Trophoblast cell (in vitro differentiated cells and primary cell): ENCODE data around the gene TCFL5.

ENCODE experiments used
- DNase-seq, 2 donors: peaks; one replicate each; pipeline ENCODE4 v3.0.0-alpha.2; 2016
- H2AFZ ChIP-seq: 2 replicates; pipeline ENCODE4 v1.6.1; 2013; ENCODE audit warnings: low read length, moderate library complexity, mild to moderate bottlenecking; ENCODE audit not compliant: insufficient read depth, poor library complexity
- H2AK5ac ChIP-seq: 2 replicates; pipeline ENCODE4 v1.6.1; 2013; ENCODE audit warnings: mild to moderate bottlenecking, low read length
- H2BK120ac ChIP-seq: 2 replicates; pipeline ENCODE4 v1.6.1; 2013; ENCODE audit warnings: low read length, mild to moderate bottlenecking, moderate library complexity; ENCODE audit not compliant: insufficient read depth, poor library complexity
- H2BK12ac ChIP-seq: 2 replicates; pipeline ENCODE4 v1.6.1; 2013; ENCODE audit warnings: mild to moderate bottlenecking, low read length, moderate library complexity
- H2BK5ac ChIP-seq: 2 replicates; pipeline ENCODE4 v1.6.1; 2013; ENCODE audit warnings: low read length, low read depth, moderate library complexity, mild to moderate bottlenecking; ENCODE audit not compliant: poor library complexity
- H3K14ac ChIP-seq: 2 replicates; pipeline ENCODE4 v1.6.1; 2013; ENCODE audit warnings: mild to moderate bottlenecking, low read length
- H3K18ac ChIP-seq: 2 replicates; pipeline ENCODE4 v1.6.1; 2013; ENCODE audit warnings: mild to moderate bottlenecking, low read length
- H3K23ac ChIP-seq: 2 replicates; pipeline ENCODE4 v1.6.1; 2013; ENCODE audit warnings: low read length
- H3K27ac ChIP-seq: 2 replicates; pipeline ENCODE4 v1.5.1; 2013; ENCODE audit warnings: low read depth, mild to moderate bottlenecking, inconsistent platforms, low read length, moderate library complexity
- H3K27me3 ChIP-seq: 2 replicates; pipeline ENCODE4 v1.6.1; 2013; ENCODE audit warnings: inconsistent platforms, mild to moderate bottlenecking, low read length, moderate library complexity; ENCODE audit not compliant: insufficient read depth
- H3K36me3 ChIP-seq, 2 experiments: 1 replicate in 1 of 2; 2 replicates in 1 of 2; pipeline ENCODE4 v1.6.1; 2013; ENCODE audit warnings: low read length in 2 of 2, mild to moderate bottlenecking in 2 of 2, moderate library complexity in 1 of 2; ENCODE audit not compliant: insufficient read depth in 2 of 2, control insufficient read depth in 1 of 2
- H3K4ac ChIP-seq: 2 replicates; pipeline ENCODE4 v1.6.1; 2013; ENCODE audit warnings: low read depth, mild to moderate bottlenecking, low read length, moderate library complexity
- H3K4me1 ChIP-seq, 2 experiments: 1 replicate in 1 of 2; 2 replicates in 1 of 2; pipeline ENCODE4 v1.6.1; 2013; ENCODE audit warnings: low read length in 2 of 2, mild to moderate bottlenecking in 2 of 2, moderate library complexity in 1 of 2; ENCODE audit not compliant: insufficient read depth in 2 of 2, control insufficient read depth in 1 of 2
- H3K4me2 ChIP-seq: 2 replicates; pipeline ENCODE4 v1.6.1; 2013; ENCODE audit warnings: inconsistent platforms, mild to moderate bottlenecking, low read length, moderate library complexity
- H3K4me3 ChIP-seq: 2 replicates; pipeline ENCODE4 v1.5.1; 2013; ENCODE audit warnings: mild to moderate bottlenecking, low read depth, low read length, inconsistent platforms
- H3K79me1 ChIP-seq: one replicate; pipeline ENCODE4 v1.6.1; 2013; ENCODE audit warnings: low read length
- H3K79me2 ChIP-seq: 2 replicates; pipeline ENCODE4 v1.6.1; 2013; ENCODE audit warnings: low read length, mild to moderate bottlenecking; ENCODE audit not compliant: control insufficient read depth, insufficient read depth, poor library complexity
- H3K9ac ChIP-seq: 2 replicates; pipeline ENCODE4 v1.6.1; 2013; ENCODE audit warnings: mild to moderate bottlenecking, low read length
- H3K9me3 ChIP-seq: 2 replicates; pipeline ENCODE4 v1.6.1; 2013; ENCODE audit warnings: low read depth, mild to moderate bottlenecking, control low read depth, inconsistent platforms, low read length; ENCODE audit not compliant: insufficient read depth
- H4K12ac ChIP-seq: 2 replicates; pipeline ENCODE4 v1.6.1; 2013; ENCODE audit warnings: low read depth, mild to moderate bottlenecking, low read length, moderate library complexity
- H4K8ac ChIP-seq: 2 replicates; pipeline ENCODE4 v1.6.1; 2013; ENCODE audit warnings: low read depth, mild to moderate bottlenecking, low read length, moderate library complexity
- H4K91ac ChIP-seq: one replicate; pipeline ENCODE4 v1.6.1; 2013; ENCODE audit warnings: low read depth, mild to moderate bottlenecking, low read length, moderate library complexity
- WGBS: extraction: QIAGEN DNeasy Blood & Tissue Kit; methylation state at CpG from one replicate; pipeline ENCODE4 v1.1.7; 2013; ENCODE audit warnings: missing lambda C conversion rate; ENCODE audit not compliant: insufficient read length, insufficient coverage; ENCODE audit errors: extremely low coverage; 5-methylcytosine and 5-hydroxymethylcytosine counted together

Gene TCFL5

GRCh38 chr20:62836967-62837490 lies 24.6 kb downstream of the TCFL5 start:
- no CpG with 5 or more reads among the region's 19 CpGs for WGBS
- Histone ChIP-seq H3K14ac (no peak overlapping the region), H3K4me3 (no peak overlapping the region)

GRCh38 chr20:62835931-62836861 lies 25.4 kb downstream of the TCFL5 start:
- H2AK5ac ChIP-seq = no peak overlapping the region
- H3K79me1 ChIP-seq = no peaks in the 10 kb centered on the region
- no peaks in the 10 kb centered on the region for H3K9me3 ChIP-seq
- peaks cover 55% of the 10 kb centered on the region in 2 experiments for H3K36me3 ChIP-seq
- no peak overlapping the region for H2BK5ac ChIP-seq
- no peak overlapping the region for H3K4ac ChIP-seq
- no peaks in the 10 kb centered on the region for H3K27me3 ChIP-seq
- no peak overlapping the region for H2BK120ac ChIP-seq
- WGBS = no CpG with 5 or more reads among the region's 52 CpGs
- H3K14ac ChIP-seq = no peak overlapping the region
- H4K91ac ChIP-seq = no peak overlapping the region
- no peak overlapping the region for H3K27ac ChIP-seq
- H3K18ac ChIP-seq = no peak overlapping the region
- no peak overlapping the region for H4K8ac ChIP-seq
- peak in 1 of 2 donors; percentile 19 for DNase-seq
- no peak overlapping the region for H3K9ac ChIP-seq
- H3K4me3 ChIP-seq = no peak overlapping the region
- H3K79me2 ChIP-seq = no peaks in the 10 kb centered on the region
- H2BK12ac ChIP-seq = no peak overlapping the region
- no peak overlapping the region for H4K12ac ChIP-seq
- H3K23ac ChIP-seq = no peak overlapping the region
- H3K4me2 ChIP-seq = no peak overlapping the region
- no peak overlapping the region for H2AFZ ChIP-seq
- H3K4me1 ChIP-seq = peaks cover 5 to 7% of the 10 kb centered on the region in 2 experiments

More at GRCh38 chr20:62836967-62837490, 24.6 kb downstream of the TCFL5 start:
- H2AK5ac ChIP-seq = no peak overlapping the region
- no peak overlapping the region for H3K9ac ChIP-seq
- H3K18ac ChIP-seq = no peak overlapping the region
- H3K27ac ChIP-seq = no peak overlapping the region
- peaks cover 3 to 5% of the 10 kb centered on the region in 2 experiments for H3K4me1 ChIP-seq
- H4K8ac ChIP-seq = no peak overlapping the region
- H3K79me2 ChIP-seq = no peaks in the 10 kb centered on the region
- no peak overlapping the region for H2BK5ac ChIP-seq
- H3K4ac ChIP-seq = no peak overlapping the region
- peaks cover 49 to 51% of the 10 kb centered on the region in 2 experiments for H3K36me3 ChIP-seq
- no peak for DNase-seq
- H3K9me3 ChIP-seq = no peaks in the 10 kb centered on the region
- H3K79me1 ChIP-seq = no peaks in the 10 kb centered on the region
- no peak overlapping the region for H4K12ac ChIP-seq
- no peak overlapping the region for H2BK120ac ChIP-seq
- no peaks in the 10 kb centered on the region for H3K27me3 ChIP-seq
- H2BK12ac ChIP-seq = no peak overlapping the region
- no peak overlapping the region for H3K4me2 ChIP-seq
- no peak overlapping the region for H4K91ac ChIP-seq
- no peak overlapping the region for H3K23ac ChIP-seq
- no peak overlapping the region for H2AFZ ChIP-seq

GRCh38 chr20:62834967-62835730 lies 26.5 kb downstream of the TCFL5 start:
- no peak overlapping the region for H4K8ac ChIP-seq
- H2AFZ ChIP-seq = no peak overlapping the region
- no CpG with 5 or more reads among the region's 24 CpGs for WGBS
- H3K4me3 ChIP-seq = no peak overlapping the region
- no peaks in the 10 kb centered on the region for H3K79me2 ChIP-seq
- no peak overlapping the region for H3K23ac ChIP-seq
- no peak overlapping the region for H2AK5ac ChIP-seq
- no peak overlapping the region for H2BK120ac ChIP-seq
- H3K79me1 ChIP-seq = no peaks in the 10 kb centered on the region
- H3K36me3 ChIP-seq = peaks cover 55 to 57% of the 10 kb centered on the region in 2 experiments
- no peak overlapping the region for H3K9ac ChIP-seq
- H3K4ac ChIP-seq = no peak overlapping the region
- peaks cover 6 to 12% of the 10 kb centered on the region in 2 experiments for H3K4me1 ChIP-seq
- H4K12ac ChIP-seq = no peak overlapping the region
- H3K14ac ChIP-seq = no peak overlapping the region
- no peak overlapping the region for H3K4me2 ChIP-seq
- no peaks in the 10 kb centered on the region for H3K27me3 ChIP-seq
- no peak overlapping the region for H2BK5ac ChIP-seq
- H4K91ac ChIP-seq = no peak overlapping the region
- no peak overlapping the region for H2BK12ac ChIP-seq
- no peak for DNase-seq
- no peak overlapping the region for H3K27ac ChIP-seq
- H3K18ac ChIP-seq = no peak overlapping the region
- H3K9me3 ChIP-seq = no peaks in the 10 kb centered on the region

- no peak overlapping the region for H4K12ac ChIP-seq
Observed at GRCh38 chr20:62832951-62833391, 28.7 kb downstream of the TCFL5 start.

More at GRCh38 chr20:62832951-62833391, 28.7 kb downstream of the TCFL5 start:
- peak in 1 of 2 donors; percentile 25 for DNase-seq
- Histone ChIP-seq H3K79me1 (no peaks in the 10 kb centered on the region), H3K9ac (no peak overlapping the region), H3K14ac (no peak overlapping the region), H3K36me3 (peaks cover 61 to 62% of the 10 kb centered on the region in 2 experiments), H3K18ac (no peak overlapping the region), H3K79me2 (no peaks in the 10 kb centered on the region), H2BK120ac (no peak overlapping the region), H3K23ac (no peak overlapping the region), H2BK12ac (no peak overlapping the region), H4K8ac (no peak overlapping the region), H3K9me3 (no peaks in the 10 kb centered on the region), H4K91ac (no peak overlapping the region), H3K4me2 (no peak overlapping the region), H3K27ac (no peak overlapping the region), H3K4me3 (no peak overlapping the region), H2AFZ (no peak overlapping the region), H3K4ac (no peak overlapping the region), H3K4me1 (peaks cover 6 to 12% of the 10 kb centered on the region in 2 experiments), H3K27me3 (no peaks in the 10 kb centered on the region), H2AK5ac (no peak overlapping the region), H2BK5ac (no peak overlapping the region)
- WGBS = no CpG with 5 or more reads among the region's 14 CpGs
